SK-N-MC (cell line): ENCODE results near the gene CCDC172.

Experiments
- EZH2 ChIP-seq: fragments of 200-600 bp; sonication (generic); IDR thresholded peaks from one replicate; pipeline ENCODE4 v1.6.1; 2017; ENCODE audit warnings: antibody characterized with exemption
- POLR2AphosphoS5 ChIP-seq: IDR thresholded peaks from 2 replicates; pipeline ENCODE4 v1.6.1; 2012; ENCODE audit warnings: mild to moderate bottlenecking, low read depth, low read length, borderline replicate concordance

DNA sequence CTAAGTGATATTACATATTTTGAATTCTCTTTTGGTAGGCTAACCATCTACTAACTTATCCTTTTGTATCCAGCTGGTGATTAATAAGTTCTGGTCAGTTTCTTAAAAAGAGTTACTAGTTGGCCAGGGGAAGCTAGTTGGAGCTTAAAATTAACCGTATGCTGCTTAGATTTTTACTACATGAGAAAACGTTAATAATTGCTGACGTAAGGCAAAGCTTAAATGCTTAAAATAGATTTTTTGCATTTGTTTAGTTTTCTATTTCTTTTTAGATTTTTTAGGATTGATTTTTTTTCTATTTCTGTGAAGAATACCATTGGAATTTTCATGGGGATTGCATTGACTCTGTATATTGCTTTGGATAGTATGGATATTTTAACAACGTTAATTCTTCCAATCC, 32.6 kb downstream of the CCDC172 start:
- TF ChIP-seq EZH2 = no peak
- no peak for TF ChIP-seq POLR2AphosphoS5
